H9 (cell line): ENCODE measurements around the gene SDK1. TPM values are rescaled to one million over a fixed set of nuclear protein-coding genes. Genes with fewer than 3 reads are reported as not detected.

Experiments
- DNase-seq: peaks from one replicate; pipeline ENCODE4 v3.0.0-alpha.2; 2017
- H2AFZ ChIP-seq: one replicate; pipeline ENCODE4 v1.6.1; 2013; ENCODE audit warnings: mild to moderate bottlenecking, low read length, control low read depth, moderate library complexity
- H2AK5ac ChIP-seq: 2 replicates; pipeline ENCODE4 v1.6.1; 2013; ENCODE audit warnings: low read length, control low read depth, mixed read lengths; ENCODE audit not compliant: insufficient read length
- H2BK120ac ChIP-seq: one replicate; pipeline ENCODE4 v1.6.1; 2013; ENCODE audit warnings: low read depth, mild to moderate bottlenecking, low read length, control low read depth, inconsistent platforms; ENCODE audit not compliant: poor library complexity, severe bottlenecking
- H2BK12ac ChIP-seq: 2 replicates; pipeline ENCODE4 v1.6.1; 2013; ENCODE audit warnings: low read length, control low read depth, mixed read lengths, low read depth; ENCODE audit not compliant: insufficient read length
- H2BK15ac ChIP-seq: 2 replicates; pipeline ENCODE4 v1.6.1; 2013; ENCODE audit warnings: low read depth, low read length, control low read depth
- H2BK20ac ChIP-seq: one replicate; pipeline ENCODE4 v1.6.1; 2013; ENCODE audit warnings: low read depth, mild to moderate bottlenecking, low read length, control low read depth, inconsistent platforms; ENCODE audit not compliant: poor library complexity, severe bottlenecking
- H2BK5ac ChIP-seq: 2 replicates; pipeline ENCODE4 v1.6.1; 2013; ENCODE audit warnings: low read length, control low read depth, mixed read lengths; ENCODE audit not compliant: insufficient read length
- H3K14ac ChIP-seq: 2 replicates; pipeline ENCODE4 v1.6.1; 2013; ENCODE audit warnings: low read length, control low read depth; ENCODE audit not compliant: insufficient read depth
- H3K18ac ChIP-seq: 2 replicates; pipeline ENCODE4 v1.6.1; 2013; ENCODE audit warnings: low read depth, mild to moderate bottlenecking, mixed read lengths, low read length, control low read depth; ENCODE audit not compliant: insufficient read length
- H3K23ac ChIP-seq: 2 replicates; pipeline ENCODE4 v1.6.1; 2013; ENCODE audit warnings: low read length, control low read depth, mixed read lengths, low read depth; ENCODE audit not compliant: insufficient read length
- H3K23me2 ChIP-seq: 2 replicates; pipeline ENCODE4 v1.6.1; 2013; ENCODE audit warnings: low read depth, mild to moderate bottlenecking, mixed read lengths, low read length, control low read depth; ENCODE audit not compliant: insufficient read length, poor library complexity, severe bottlenecking
- H3K27ac ChIP-seq: 2 replicates; pipeline ENCODE4 v1.5.1; 2013; ENCODE audit warnings: low read length, control low read depth, mixed read lengths, low read depth; ENCODE audit not compliant: insufficient read length
- H3K27me3 ChIP-seq: 2 replicates; pipeline ENCODE4 v1.6.1; 2013; ENCODE audit warnings: low read length, control low read depth, inconsistent platforms; ENCODE audit not compliant: insufficient read depth
- H3K4ac ChIP-seq: 2 replicates; pipeline ENCODE4 v1.6.1; 2013; ENCODE audit warnings: low read depth, mild to moderate bottlenecking, control low read depth, inconsistent platforms, low read length, moderate library complexity
- H3K4me1 ChIP-seq: 2 replicates; pipeline ENCODE4 v1.6.1; 2013; ENCODE audit warnings: low read length, control low read depth, inconsistent platforms; ENCODE audit not compliant: insufficient read depth
- H3K4me2 ChIP-seq: 2 replicates; pipeline ENCODE4 v1.6.1; 2013; ENCODE audit warnings: low read length, control low read depth, mixed read lengths; ENCODE audit not compliant: insufficient read length, insufficient read depth
- H3K56ac ChIP-seq: 2 replicates; pipeline ENCODE4 v1.6.1; 2013; ENCODE audit warnings: low read depth, mild to moderate bottlenecking, mixed read lengths, low read length, control low read depth; ENCODE audit not compliant: insufficient read length
- H3K79me1 ChIP-seq: 2 replicates; pipeline ENCODE4 v1.6.1; 2013; ENCODE audit warnings: low read depth, mild to moderate bottlenecking, moderate library complexity, low read length, control low read depth, inconsistent platforms; ENCODE audit not compliant: insufficient read depth, poor library complexity, severe bottlenecking
- H3K79me2 ChIP-seq: 2 replicates; pipeline ENCODE4 v1.6.1; 2013; ENCODE audit warnings: low read length, control low read depth, inconsistent platforms; ENCODE audit not compliant: insufficient read depth
- H3K9ac ChIP-seq: 2 replicates; pipeline ENCODE4 v1.6.1; 2013; ENCODE audit warnings: low read length, control low read depth, mixed read lengths; ENCODE audit not compliant: insufficient read length; ENCODE audit errors: extremely low read depth
- H3K9me3 ChIP-seq: one replicate; pipeline ENCODE4 v1.6.1; 2013; ENCODE audit warnings: low read depth, low read length, inconsistent platforms; ENCODE audit not compliant: control insufficient read depth
- H3T11ph ChIP-seq: one replicate; pipeline ENCODE4 v1.6.1; 2013; ENCODE audit warnings: mild to moderate bottlenecking, low read length, control low read depth, inconsistent platforms
- H4K20me1 ChIP-seq: one replicate; pipeline ENCODE4 v1.6.1; 2013; ENCODE audit not compliant: control insufficient read depth, insufficient read length, insufficient read depth
- H4K5ac ChIP-seq: 2 replicates; pipeline ENCODE4 v1.6.1; 2013; ENCODE audit warnings: low read depth, mild to moderate bottlenecking, mixed read lengths, low read length, control low read depth; ENCODE audit not compliant: insufficient read length
- H4K8ac ChIP-seq: replicated peaks from 2 replicates; pipeline ENCODE4 v1.6.1; 2013; ENCODE audit warnings: low read length, control low read depth, mixed read lengths, low read depth; ENCODE audit not compliant: insufficient read length
- H4K91ac ChIP-seq: 2 replicates; pipeline ENCODE4 v1.6.1; 2013; ENCODE audit warnings: low read depth, mild to moderate bottlenecking, moderate library complexity, mixed read lengths, low read length, control low read depth; ENCODE audit not compliant: insufficient read length
- H3K27ac Mint-ChIP-seq, 3 experiments: 2 replicates in 2 of 3; 3 replicates in 1 of 3; pipeline ENCODE4 v1.8.0; 2020 to 2021; ENCODE audit warnings: mixed read lengths in 3 of 3, mild to moderate bottlenecking in 1 of 3, moderate library complexity in 1 of 3
- H3K27me3 Mint-ChIP-seq: 2 replicates; pipeline ENCODE4 v1.8.0; 2021; ENCODE audit warnings: low read depth, mild to moderate bottlenecking, moderate library complexity, mixed read lengths
- H3K36me3 Mint-ChIP-seq, 3 experiments: 2 replicates in 2 of 3; 3 replicates in 1 of 3; pipeline ENCODE4 v1.8.0; 2020 to 2021; ENCODE audit warnings: low read depth in 3 of 3, mixed read lengths in 3 of 3; ENCODE audit not compliant: insufficient read depth in 1 of 3
- H3K4me1 Mint-ChIP-seq, 2 experiments: 2 replicates each; pipeline ENCODE4 v1.8.0; 2020; ENCODE audit warnings: mixed read lengths in 2 of 2
- H3K4me3 Mint-ChIP-seq, 2 experiments: 2 replicates in 1 of 2; 3 replicates in 1 of 2; pipeline ENCODE4 v1.8.0; 2020 to 2021; ENCODE audit warnings: mild to moderate bottlenecking in 2 of 2, mixed read lengths in 2 of 2, moderate library complexity in 1 of 2
- H3K9me3 Mint-ChIP-seq, 2 experiments: 2 replicates in 1 of 2; 3 replicates in 1 of 2; pipeline ENCODE4 v1.8.0; 2020; ENCODE audit warnings: mild to moderate bottlenecking in 2 of 2, mixed read lengths in 2 of 2, moderate library complexity in 1 of 2
- CTCF ChIP-seq: fragments of 200-600 bp; sonication (generic); conservative IDR thresholded peaks from 3 replicates; pipeline ENCODE4 v1.8.0; 2021; ENCODE audit warnings: antibody characterized with exemption, mild to moderate bottlenecking
- WGBS: extraction: QIAGEN DNeasy Blood & Tissue Kit; methylation state at CpG from one replicate; pipeline ENCODE4 v1.1.7; 2013; ENCODE audit warnings: missing lambda C conversion rate, low lambda C conversion rate, mixed read lengths; ENCODE audit not compliant: insufficient read length; ENCODE audit errors: extremely low coverage; 5-methylcytosine and 5-hydroxymethylcytosine counted together
- total RNA-seq: library from RNA; stranded (reverse); gene quantifications from 2 replicates; pipeline ENCODE4 v1.2.1, GENCODE V29; 2021

Gene SDK1
- total RNA-seq, 1 experiment from 2014 or later, result 8.7 TPM

GRCh38 chr7:4164556-4164955 lies 863.5 kb downstream of the SDK1 start:
- H4K20me1 ChIP-seq, result peaks cover 3% of the 10 kb centered on the region
- no CpG with 5 or more reads among the region's 8 CpGs for WGBS
- H3T11ph ChIP-seq, result no peak overlapping the region

More at GRCh38 chr7:4164556-4164955, 863.5 kb downstream of the SDK1 start:
- Histone ChIP-seq H3K23me2 (no peaks in the 10 kb centered on the region), H2BK15ac (no peak overlapping the region), H4K91ac (no peak overlapping the region), H2BK20ac (no peak overlapping the region), H4K5ac (no peak overlapping the region), H2AFZ (no peak overlapping the region), H2BK5ac (no peak overlapping the region), H3K9me3 (no peaks in the 10 kb centered on the region), H3K27me3 (no peaks in the 10 kb centered on the region), H3K4me1 (no peaks in the 10 kb centered on the region), H3K23ac (no peak overlapping the region), H3K79me1 (no peaks in the 10 kb centered on the region), H3K79me2 (no peaks in the 10 kb centered on the region), H3K4ac (no peak overlapping the region), H4K8ac (no peak overlapping the region), H3K9ac (no peak overlapping the region), H3K14ac (no peak overlapping the region), H3K27ac (no peak overlapping the region), H3K18ac (no peak overlapping the region), H3K56ac (no peak overlapping the region), H2BK120ac (no peak overlapping the region), H2AK5ac (no peak overlapping the region), H3K4me2 (no peak overlapping the region), H2BK12ac (no peak overlapping the region)
- Mint-ChIP-seq H3K27ac (no peak overlapping the region), H3K4me3 (no peak overlapping the region), H3K9me3 (no peaks in the 10 kb centered on the region), H3K36me3 (peaks cover 0 to 1% (median 0%) of the 10 kb centered on the region in 3 experiments; a peak in 1 of 7 replicates), H3K4me1 (peaks cover 20 to 22% of the 10 kb centered on the region in 2 experiments), H3K27me3 (no peaks in the 10 kb centered on the region)
- peak; percentile 35 for TF ChIP-seq CTCF
- DNase-seq, result peak; percentile 49
